Transverse colon (tissue), 3 donors: Measurements from ENCODE around the gene BUD23.

Experiments
- CTCF ChIP-seq, 5 experiments: fragments of 200-600 bp in 3 of 5; fragments of 450-650 bp in 2 of 5; sonication (generic) in 3 of 5; IDR thresholded peaks; 1 replicate in 2 of 5; 2 replicates in 3 of 5; pipeline ENCODE4 v1.5.1; 2016 to 2017; ENCODE audit warnings: antibody characterized with exemption in 5 of 5, inconsistent platforms in 3 of 5, mild to moderate bottlenecking in 2 of 5, moderate library complexity in 1 of 5
- POLR2A ChIP-seq: fragments of 450-650 bp; IDR thresholded peaks from one replicate; pipeline ENCODE4 v1.6.1; 2016; ENCODE audit warnings: antibody characterized with exemption, mild to moderate bottlenecking, moderate library complexity

- TF ChIP-seq CTCF (IDR thresholded peaks at IDR 0.05) (no peak), POLR2A (no peak)
Measured at GRCh38 chr7:73728551-73728950, 45.2 kb downstream of the BUD23 start.
